ENCODE results near the gene FLNC. TPM values are rescaled to one million over a fixed set of nuclear protein-coding genes. Genes with fewer than 3 reads are reported as not detected.

The FLNC gene
- total RNA-seq, 4 donors from 2014 or later, result 21.3 to 234 (median 57.9) TPM

DNA sequence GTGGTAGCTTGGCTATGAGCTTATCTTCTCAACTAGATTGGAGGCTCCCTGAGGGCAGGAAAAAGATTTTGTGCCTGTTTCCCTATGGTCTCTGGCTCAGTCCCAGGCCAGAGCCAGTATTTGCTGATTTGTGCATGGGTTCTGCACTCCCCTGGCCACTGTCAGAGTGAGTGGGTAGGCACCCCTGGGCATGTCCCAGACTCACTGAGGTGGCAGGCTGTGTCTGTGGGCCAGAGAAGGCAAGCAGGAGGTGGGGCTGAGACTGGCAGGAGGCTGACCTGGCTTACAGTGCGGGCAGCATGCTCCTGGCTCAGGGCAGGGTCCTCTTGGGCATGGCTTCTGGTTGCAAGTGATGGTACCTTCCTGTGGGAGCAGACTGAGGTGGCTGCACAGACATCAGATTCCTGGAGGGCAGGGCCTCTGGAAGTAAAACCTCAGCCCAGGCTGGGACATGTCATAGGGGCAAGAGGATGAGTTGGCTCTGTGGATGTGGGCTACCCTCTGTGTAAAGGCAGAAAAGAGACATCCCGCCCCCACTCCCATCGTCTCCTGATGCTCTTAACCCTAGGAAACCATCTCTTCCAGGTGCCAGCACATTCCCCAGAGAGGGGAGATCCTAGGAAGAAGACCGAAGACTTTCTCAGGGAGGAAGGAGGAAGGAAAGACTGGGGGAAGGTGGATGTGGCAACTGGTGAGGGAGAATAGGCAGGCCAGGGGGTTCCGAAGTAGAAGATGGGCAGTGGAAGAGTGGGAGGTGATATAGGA is 76.0 kb downstream of the FLNC start:
- 90 to 100% methylated on average over 1 to 5 of the region's 5 CpGs for WGBS, 2 donors (ENCODE audit: low coverage in 1 of 2)
- DNase-seq, result no peak
- no peak for TF ChIP-seq POLR2AphosphoS5 (IDR thresholded peaks at IDR 0.05)
- no peak for TF ChIP-seq POLR2A (IDR thresholded peaks at IDR 0.05)
- TF ChIP-seq, protein P1, sequence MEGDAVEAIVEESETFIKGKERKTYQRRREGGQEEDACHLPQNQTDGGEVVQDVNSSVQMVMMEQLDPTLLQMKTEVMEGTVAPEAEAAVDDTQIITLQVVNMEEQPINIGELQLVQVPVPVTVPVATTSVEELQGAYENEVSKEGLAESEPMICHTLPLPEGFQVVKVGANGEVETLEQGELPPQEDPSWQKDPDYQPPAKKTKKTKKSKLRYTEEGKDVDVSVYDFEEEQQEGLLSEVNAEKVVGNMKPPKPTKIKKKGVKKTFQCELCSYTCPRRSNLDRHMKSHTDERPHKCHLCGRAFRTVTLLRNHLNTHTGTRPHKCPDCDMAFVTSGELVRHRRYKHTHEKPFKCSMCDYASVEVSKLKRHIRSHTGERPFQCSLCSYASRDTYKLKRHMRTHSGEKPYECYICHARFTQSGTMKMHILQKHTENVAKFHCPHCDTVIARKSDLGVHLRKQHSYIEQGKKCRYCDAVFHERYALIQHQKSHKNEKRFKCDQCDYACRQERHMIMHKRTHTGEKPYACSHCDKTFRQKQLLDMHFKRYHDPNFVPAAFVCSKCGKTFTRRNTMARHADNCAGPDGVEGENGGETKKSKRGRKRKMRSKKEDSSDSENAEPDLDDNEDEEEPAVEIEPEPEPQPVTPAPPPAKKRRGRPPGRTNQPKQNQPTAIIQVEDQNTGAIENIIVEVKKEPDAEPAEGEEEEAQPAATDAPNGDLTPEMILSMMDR (IDR thresholded peaks at IDR 0.05), result no peak
- TF ChIP-seq EP300 (IDR thresholded peaks at IDR 0.05; ENCODE audit: low read depth), result no peak
- in situ Hi-C loops (cut with MboI; ENCODE audit: low pct_ligation_motif_present in 1 of 4, low pct_unique_long_range_greater_than_20kb in 1 of 4, low sequenced_read_pairs in 3 of 4) (loop anchor here in 3 of 4 donors (10.0 kb wide), 2 partner anchors 179 to 189 kb away; no protein-coding TSS in a partner anchor), intact Hi-C loops (cut with DNase I; ENCODE audit: low total_unique reads) (loop anchor here (5.0 kb wide), 1 partner anchor 186 kb away; no protein-coding TSS in a partner anchor)
- Histone ChIP-seq H3K4me1 (peaks cover 7 to 19% (median 12%) of the 10 kb centered on the region in 4 donors), H3K4me3 (no peak overlapping the region), H3K9me3 (no peaks in the 10 kb centered on the region), H3K27me3 (peaks cover 34% of the 10 kb centered on the region), H3K36me3 (no peaks in the 10 kb centered on the region), H3K27ac (no peak overlapping the region)

DNA sequence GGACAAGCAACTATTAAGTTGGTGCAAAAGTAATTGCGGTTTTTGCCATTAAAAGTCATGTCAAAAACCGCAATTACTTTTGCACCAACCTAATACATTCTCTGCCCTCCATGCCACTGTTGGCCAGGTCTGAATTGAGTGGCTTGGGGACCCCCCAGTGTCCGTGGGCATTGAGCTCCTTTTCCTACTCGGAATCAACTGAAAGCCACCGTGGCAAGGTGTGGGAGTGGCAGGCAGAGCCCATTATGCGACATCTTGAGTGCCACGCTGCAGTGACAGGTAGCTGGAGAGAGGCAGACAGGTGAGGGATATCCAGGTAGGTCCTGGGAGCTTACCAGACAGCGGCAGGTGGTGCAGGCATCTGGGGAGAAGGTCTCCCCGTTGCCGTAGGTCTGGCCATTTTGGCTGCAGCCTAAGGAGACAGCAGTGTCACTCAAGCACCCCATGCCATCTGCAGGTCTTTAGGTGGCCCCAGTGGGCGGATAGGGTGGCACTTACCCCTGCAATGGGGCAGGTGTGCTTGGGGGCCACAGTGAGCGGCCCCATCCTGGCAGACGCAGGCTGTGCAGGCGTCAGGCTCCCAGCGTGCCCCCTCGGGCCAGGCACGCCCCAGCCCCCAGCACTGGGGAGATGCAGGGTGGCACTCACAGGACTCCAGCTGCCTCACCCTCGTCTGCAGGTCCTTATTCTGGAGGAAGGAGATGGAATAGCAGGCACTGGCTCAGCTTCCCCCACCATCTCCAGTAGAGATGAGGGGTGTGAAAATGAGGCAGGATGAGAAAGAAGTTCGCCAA is 76.8 kb downstream of the FLNC start:
- Histone ChIP-seq H3K27ac (no peak overlapping the region), H3K27me3 (peaks cover 34% of the 10 kb centered on the region), H3K36me3 (no peaks in the 10 kb centered on the region), H3K4me1 (peaks cover 7 to 26% (median 15%) of the 10 kb centered on the region in 4 donors), H3K9me3 (no peaks in the 10 kb centered on the region), H3K4me3 (no peak overlapping the region)
- intact Hi-C loops (cut with DNase I; ENCODE audit: low total_unique reads), result loop anchor here (5.0 kb wide), 1 partner anchor 185 kb away; no protein-coding TSS in a partner anchor
- in situ Hi-C loops (cut with MboI; ENCODE audit: low pct_ligation_motif_present in 1 of 4, low pct_unique_long_range_greater_than_20kb in 1 of 4, low sequenced_read_pairs in 3 of 4), result loop anchor here in 3 of 4 donors (10.0 kb wide), 2 partner anchors 178 to 188 kb away; no protein-coding TSS in a partner anchor
- no peak for DNase-seq
- no peak for TF ChIP-seq POLR2A (IDR thresholded peaks at IDR 0.05)
- no peak for TF ChIP-seq EP300 (IDR thresholded peaks at IDR 0.05; ENCODE audit: low read depth)
- no peak for TF ChIP-seq POLR2AphosphoS5 (IDR thresholded peaks at IDR 0.05)
- TF ChIP-seq, protein P1 (IDR thresholded peaks at IDR 0.05), result no peak
- 61 to 80% methylated on average over 3 to 12 of the region's 19 CpGs for WGBS, 2 donors (ENCODE audit: low coverage in 1 of 2)

Other genes starting within 250 kb of the FLNC start
- gene GARIN1A, start 158.1 kb upstream of the FLNC start, total RNA-seq, result 1 to 10 TPM in 1 of 4 donors, under 1 TPM in 2, not detected in 1; 0.27 to 1.4 (median 0.48) TPM
- 1,000 to 10,000 TPM in 1 of 4 donors, 10 to 100 TPM in 3; 23.6 to 1,780 (median 44.0) TPM for gene CALU, start 91.0 kb upstream of the FLNC start, total RNA-seq
- gene OPN1SW, start 54.6 kb upstream of the FLNC start, total RNA-seq, result not detected
- 10 to 100 TPM in 2 of 4 donors, 1 to 10 TPM in 2; 1.9 to 16.5 (median 8.3) TPM for gene CCDC136, start 38.4 kb upstream of the FLNC start, total RNA-seq
- 100 to 1,000 TPM in 1 of 4 donors, 10 to 100 TPM in 3; 25.5 to 128 (median 63.2) TPM for gene ATP6V1F, start 32.5 kb downstream of the FLNC start, total RNA-seq
- under 1 TPM in 3 of 4 donors, not detected in 1; 0.32 to 0.75 (median 0.68) TPM for gene KCP, start 80.3 kb downstream of the FLNC start, total RNA-seq
- gene IRF5, start 107.5 kb downstream of the FLNC start, total RNA-seq, result 1 to 10 TPM; 2.2 to 10.0 (median 6.2) TPM
- gene TNPO3, start 224.7 kb downstream of the FLNC start, total RNA-seq, result 10 to 100 TPM; 29.9 to 41.6 (median 37.8) TPM